ENCODE measurements around the gene CD300H.
"Not testable (repeated sequence)": the region's sequence is repeated elsewhere in the genome, so short reads cannot be mapped to it uniquely, and the experiment has no call there.

CD300H gene

GRCh38 chr17:74525465-74525725 is 41.9 kb downstream of the CD300H start:
- DNase-seq: no peak

GRCh38 chr17:74524653-74525464 is 42.5 kb downstream of the CD300H start:
- DNase-seq: no peak

- DNase-seq: no peak
Observed at GRCh38 chr17:74523308-74523707, 44.0 kb downstream of the CD300H start.

GRCh38 chr17:74522381-74523105 is 44.8 kb downstream of the CD300H start:
- no peak for DNase-seq

- no peak for DNase-seq
Observed at GRCh38 chr17:74521701-74522201, 45.6 kb downstream of the CD300H start.

- no peak for DNase-seq
Observed at GRCh38 chr17:74520790-74521480, 46.4 kb downstream of the CD300H start.

- no peak for DNase-seq
Observed at GRCh38 chr17:74520016-74520434, 47.3 kb downstream of the CD300H start.

GRCh38 chr17:74518413-74518981 is 48.8 kb downstream of the CD300H start:
- DNase-seq: not testable (repeated sequence)

GRCh38 chr17:74516561-74517328 is 50.6 kb downstream of the CD300H start:
- no peak for DNase-seq

- DNase-seq: no peak
Observed at GRCh38 chr17:74515941-74516340, 51.4 kb downstream of the CD300H start.

- no peak for DNase-seq
Observed at GRCh38 chr17:74514632-74515334, 52.5 kb downstream of the CD300H start.

- no peak for DNase-seq
Observed at GRCh38 chr17:74513987-74514631, 53.2 kb downstream of the CD300H start.

GRCh38 chr17:74512624-74513091 is 54.7 kb downstream of the CD300H start:
- DNase-seq: no peak

- no peak for DNase-seq
Observed at GRCh38 chr17:74512036-74512435, 55.3 kb downstream of the CD300H start.
